Hepatocyte (in vitro differentiated cells): ENCODE measurements around the gene TSPAN33. TPM values are rescaled to one million over a fixed set of nuclear protein-coding genes. Genes with fewer than 3 reads are reported as not detected.

Experiments used
- DNase-seq: peaks from one replicate; pipeline ENCODE4 v3.0.0-alpha.2; 2016; ENCODE audit warnings: low spot score
- H2AFZ ChIP-seq: fragments of 200-600 bp; sonication (generic); 2 replicates; pipeline ENCODE4 v1.6.0; 2016; ENCODE audit warnings: antibody characterized with exemption, mild to moderate bottlenecking
- H3K27ac ChIP-seq: fragments of 200-600 bp; sonication (generic); 2 replicates; pipeline ENCODE4 v1.5.1; 2016; ENCODE audit warnings: mild to moderate bottlenecking
- H3K27me3 ChIP-seq: fragments of 200-600 bp; sonication (generic); 2 replicates; pipeline ENCODE4 v1.6.1; 2016
- H3K36me3 ChIP-seq: fragments of 200-600 bp; sonication (generic); replicated peaks from 2 replicates; pipeline ENCODE4 v1.5.1; 2016; ENCODE audit warnings: low read depth; ENCODE audit not compliant: insufficient read depth
- H3K4me1 ChIP-seq: fragments of 200-600 bp; sonication (generic); 2 replicates; pipeline ENCODE4 v1.5.1; 2016; ENCODE audit warnings: mild to moderate bottlenecking, moderate library complexity; ENCODE audit not compliant: insufficient read depth
- H3K4me2 ChIP-seq: fragments of 200-600 bp; sonication (generic); 2 replicates; pipeline ENCODE4 v1.6.0; 2016
- H3K4me3 ChIP-seq: fragments of 200-600 bp; sonication (generic); 2 replicates; pipeline ENCODE4 v1.5.1; 2016; ENCODE audit warnings: mild to moderate bottlenecking
- H3K79me2 ChIP-seq: fragments of 200-600 bp; sonication (generic); 2 replicates; pipeline ENCODE4 v1.6.0; 2017; ENCODE audit warnings: mild to moderate bottlenecking
- H3K9me2 ChIP-seq: fragments of 200-600 bp; sonication (generic); replicated peaks from 2 replicates; pipeline ENCODE4 v1.6.0; 2017; ENCODE audit warnings: mild to moderate bottlenecking; ENCODE audit not compliant: insufficient read depth
- H3K9me3 ChIP-seq: fragments of 200-600 bp; sonication (generic); 2 replicates; pipeline ENCODE4 v1.5.1; 2016; ENCODE audit warnings: low read depth, mild to moderate bottlenecking
- H4K20me1 ChIP-seq: fragments of 200-600 bp; sonication (generic); 2 replicates; pipeline ENCODE4 v1.6.0; 2016; ENCODE audit warnings: mild to moderate bottlenecking; ENCODE audit not compliant: insufficient read depth, poor library complexity, severe bottlenecking
- CTCF ChIP-seq: fragments of 200-600 bp; sonication (generic); IDR thresholded peaks from 2 replicates; pipeline ENCODE4 v1.5.1; 2016; ENCODE audit warnings: antibody characterized with exemption, mild to moderate bottlenecking; ENCODE audit not compliant: poor library complexity
- EZH2 ChIP-seq: fragments of 200-600 bp; sonication (generic); IDR thresholded peaks from 2 replicates; pipeline ENCODE4 v1.6.1; 2016; ENCODE audit warnings: antibody characterized with exemption, mild to moderate bottlenecking, borderline replicate concordance
- EZH2phosphoT487 ChIP-seq: fragments of 200-600 bp; sonication (generic); IDR thresholded peaks from one replicate; pipeline ENCODE4 v1.6.1; 2018; ENCODE audit warnings: antibody characterized with exemption, mild to moderate bottlenecking, low read depth, moderate library complexity; ENCODE audit not compliant: unreplicated experiment, severe bottlenecking
- WGBS: methylation state at CpG from one replicate; pipeline ENCODE4 v1.1.6; 2016; ENCODE audit warnings: low lambda C conversion rate; ENCODE audit errors: missing lambda C conversion rate; 5-methylcytosine and 5-hydroxymethylcytosine counted together
- polyA plus RNA-seq: library from polyadenylated mRNA; unstranded; fragments of >200 nt; fragmentation: Nextera tagmentation; extraction: Ambion mirVana; gene quantifications from 2 replicates; pipeline ENCODE4 v1.2.1, GENCODE V29; 2016
- total RNA-seq: library from RNA; depleted of rRNA; stranded (reverse); fragments of >200 nt; gene quantifications from 2 replicates; pipeline ENCODE4 v1.2.3, GENCODE V29; 2014

Gene TSPAN33
- total and polyA plus RNA-seq, 2 experiments from 2014 or later, result 7.8 to 9.6 TPM

GRCh38 chr7:129191272-129191671, 46.8 kb downstream of the TSPAN33 start:
- no peak overlapping the region for H3K27ac ChIP-seq
- H3K9me2 ChIP-seq, result no peaks in the 10 kb centered on the region
- H3K4me2 ChIP-seq, result peak overlapping the region; percentile 97
- H2AFZ ChIP-seq, result no peak overlapping the region
- H3K79me2 ChIP-seq, result peaks cover 75% of the 10 kb centered on the region
- H3K9me3 ChIP-seq, result no peaks in the 10 kb centered on the region
- H3K4me3 ChIP-seq, result no peak overlapping the region
- H3K27me3 ChIP-seq, result no peaks in the 10 kb centered on the region
- peaks cover 40% of the 10 kb centered on the region for H4K20me1 ChIP-seq
- TF ChIP-seq CTCF (no peak), EZH2phosphoT487 (no peak), EZH2 (no peak)
- H3K4me1 ChIP-seq, result peaks cover 19% of the 10 kb centered on the region
- no peaks in the 10 kb centered on the region for H3K36me3 ChIP-seq
- WGBS, result 71% methylated on average over 3 of the region's 3 CpGs
- peak; percentile 3 for DNase-seq

- Histone ChIP-seq H3K9me3 (no peaks in the 10 kb centered on the region), H3K9me2 (no peaks in the 10 kb centered on the region), H3K27me3 (no peaks in the 10 kb centered on the region), H3K27ac (no peak overlapping the region), H3K36me3 (no peaks in the 10 kb centered on the region), H3K79me2 (peaks cover 98% of the 10 kb centered on the region), H2AFZ (no peak overlapping the region), H3K4me1 (peaks cover 9% of the 10 kb centered on the region), H3K4me2 (no peak overlapping the region), H4K20me1 (peaks cover 52% of the 10 kb centered on the region), H3K4me3 (no peak overlapping the region)
- 98% methylated on average over 3 of the region's 3 CpGs for WGBS
- no peak for DNase-seq
- no peak for TF ChIP-seq EZH2
- no peak for TF ChIP-seq CTCF
- no peak for TF ChIP-seq EZH2phosphoT487
Measured at GRCh38 chr7:129193892-129194291, 49.4 kb downstream of the TSPAN33 start.

- Histone ChIP-seq H3K9me2 (no peaks in the 10 kb centered on the region), H3K36me3 (no peaks in the 10 kb centered on the region), H3K4me1 (no peaks in the 10 kb centered on the region), H3K79me2 (peaks cover 88% of the 10 kb centered on the region), H3K9me3 (no peaks in the 10 kb centered on the region), H3K27me3 (no peaks in the 10 kb centered on the region), H4K20me1 (peaks cover 35% of the 10 kb centered on the region), H3K4me3 (no peak overlapping the region), H3K4me2 (no peak overlapping the region), H2AFZ (no peak overlapping the region), H3K27ac (no peak overlapping the region)
- 98% methylated on average over 4 of the region's 4 CpGs for WGBS
- TF ChIP-seq CTCF, result no peak
- no peak for TF ChIP-seq EZH2
- DNase-seq, result no peak
Measured at GRCh38 chr7:129197771-129198170, 53.3 kb downstream of the TSPAN33 start.

GRCh38 chr7:129199406-129199805, 54.9 kb downstream of the TSPAN33 start:
- no peak for DNase-seq
- Histone ChIP-seq H3K9me3 (no peaks in the 10 kb centered on the region), H3K79me2 (peaks cover 83% of the 10 kb centered on the region), H4K20me1 (peaks cover 28% of the 10 kb centered on the region), H3K4me1 (no peaks in the 10 kb centered on the region), H3K27ac (no peak overlapping the region), H3K36me3 (no peaks in the 10 kb centered on the region), H2AFZ (no peak overlapping the region), H3K9me2 (no peaks in the 10 kb centered on the region), H3K4me3 (no peak overlapping the region), H3K27me3 (no peaks in the 10 kb centered on the region), H3K4me2 (no peak overlapping the region)
- TF ChIP-seq CTCF (no peak), EZH2 (no peak), EZH2phosphoT487 (no peak)
- 100% methylated on average over 4 of the region's 4 CpGs for WGBS
